OCI-LY7 (cell line): ENCODE data around the gene H6PD. TPM values are rescaled to one million over a fixed set of nuclear protein-coding genes. Genes with fewer than 3 reads are reported as not detected.

Experiments
- BruUV-seq: library from RNA; stranded (reverse); fragments of 400-500 nt; replicated peaks from 2 replicates; lab custom pipeline; 2021; lab: Mats Ljungman, UMichigan
- CTCF ChIA-PET: fragments of 300-600 bp; sonication (Branson Sonifier 250); formaldehyde crosslinking; loops from one replicate; lab custom pipeline; 2022; ENCODE audit warnings: antibody characterized with exemption; ENCODE audit not compliant: unreplicated experiment; lab: Charles Lee
- POLR2A ChIA-PET: fragments of 300-600 bp; sonication (Branson Sonifier 250); formaldehyde crosslinking; loops from one replicate; lab custom pipeline; 2022; ENCODE audit warnings: antibody characterized with exemption; lab: Charles Lee
- DNase-seq: peaks from one replicate; pipeline ENCODE4 v3.0.0-alpha.2; 2015; ENCODE audit warnings: low spot score
- H2AFZ ChIP-seq: fragments of 200-600 bp; sonication (generic), shearing (Covaris generic); 2 replicates; pipeline ENCODE4 v1.6.1; 2014; ENCODE audit warnings: mild to moderate bottlenecking, antibody characterized with exemption, low read length, moderate library complexity
- H3K27ac ChIP-seq: fragments of 200-600 bp; sonication (generic); 2 replicates; pipeline ENCODE4 v1.5.1; 2014; ENCODE audit warnings: mixed run types, low read depth, mild to moderate bottlenecking, moderate library complexity, low read length, inconsistent platforms; ENCODE audit not compliant: poor library complexity, severe bottlenecking
- H3K36me3 ChIP-seq: fragments of 200-600 bp; sonication (generic); 2 replicates; pipeline ENCODE4 v1.6.1; 2014; ENCODE audit warnings: mild to moderate bottlenecking, antibody characterized with exemption, low read length, moderate library complexity, mixed read lengths; ENCODE audit not compliant: insufficient read depth
- H3K4me1 ChIP-seq: fragments of 200-600 bp; sonication (generic); 2 replicates; pipeline ENCODE4 v1.5.1; 2014; ENCODE audit warnings: mild to moderate bottlenecking, low read length; ENCODE audit not compliant: insufficient read depth, poor library complexity, severe bottlenecking
- H3K4me2 ChIP-seq: fragments of 200-600 bp; sonication (generic); 2 replicates; pipeline ENCODE4 v1.6.1; 2014; ENCODE audit warnings: mild to moderate bottlenecking, low read length
- H3K4me3 ChIP-seq: fragments of 200-600 bp; sonication (generic); 2 replicates; pipeline ENCODE4 v1.5.1; 2014; ENCODE audit warnings: mild to moderate bottlenecking, low read depth, low read length; ENCODE audit not compliant: poor library complexity, severe bottlenecking
- H3K79me2 ChIP-seq: fragments of 200-600 bp; sonication (generic); 2 replicates; pipeline ENCODE4 v1.6.1; 2016; ENCODE audit warnings: low read depth, mild to moderate bottlenecking, low read length, moderate library complexity, mixed read lengths; ENCODE audit not compliant: insufficient read depth
- H3K9me2 ChIP-seq: fragments of 200-600 bp; sonication (generic); 2 replicates; pipeline ENCODE4 v1.6.1; 2016; ENCODE audit warnings: mild to moderate bottlenecking, low read length, mixed read lengths; ENCODE audit not compliant: insufficient read depth
- H3K9me3 ChIP-seq: fragments of 200-600 bp; sonication (generic); 2 replicates; pipeline ENCODE4 v1.6.1; 2014; ENCODE audit warnings: mild to moderate bottlenecking, mixed run types, low read length, mixed read lengths
- H4K20me1 ChIP-seq: fragments of 200-600 bp; sonication (generic); 2 replicates; pipeline ENCODE4 v1.6.1; 2014; ENCODE audit warnings: mild to moderate bottlenecking, antibody characterized with exemption, low read length, moderate library complexity, mixed read lengths; ENCODE audit not compliant: insufficient read depth
- EZH2phosphoT487 ChIP-seq: fragments of 200-600 bp; sonication (generic); IDR thresholded peaks from 2 replicates; pipeline ENCODE4 v1.6.1; 2018; ENCODE audit warnings: low read depth, borderline replicate concordance, mild to moderate bottlenecking, mixed run types, antibody characterized with exemption, low read length, moderate library complexity, mixed read lengths
- intact Hi-C: fragments of 100-400 bp; cut with micrococcal nuclease; formaldehyde crosslinking; loops from one replicate; pipeline ENCODE4 v1.10.0; 2022; ENCODE audit not compliant: unreplicated experiment
- total RNA-seq, 2 experiments: library from RNA; depleted of rRNA in 1 of 2; stranded (reverse); fragments of >200 nt in 1 of 2; shearing (Covaris generic) in 1 of 2; gene quantifications; 2 replicates each; pipeline ENCODE4 v1.2.3, GENCODE V29; 2014 to 2022
- TF ChIP-seq, protein P1 (sequence below): fragments of 200-600 bp; sonication (generic); conservative IDR thresholded peaks from 2 replicates; pipeline ENCODE4 v1.5.1; 2014; ENCODE audit warnings: mild to moderate bottlenecking, antibody characterized with exemption, low read length, moderate library complexity, mixed read lengths

H6PD gene
- total RNA-seq, 2 experiments from 2014 or later: 8.5 to 22.1 TPM

DNA sequence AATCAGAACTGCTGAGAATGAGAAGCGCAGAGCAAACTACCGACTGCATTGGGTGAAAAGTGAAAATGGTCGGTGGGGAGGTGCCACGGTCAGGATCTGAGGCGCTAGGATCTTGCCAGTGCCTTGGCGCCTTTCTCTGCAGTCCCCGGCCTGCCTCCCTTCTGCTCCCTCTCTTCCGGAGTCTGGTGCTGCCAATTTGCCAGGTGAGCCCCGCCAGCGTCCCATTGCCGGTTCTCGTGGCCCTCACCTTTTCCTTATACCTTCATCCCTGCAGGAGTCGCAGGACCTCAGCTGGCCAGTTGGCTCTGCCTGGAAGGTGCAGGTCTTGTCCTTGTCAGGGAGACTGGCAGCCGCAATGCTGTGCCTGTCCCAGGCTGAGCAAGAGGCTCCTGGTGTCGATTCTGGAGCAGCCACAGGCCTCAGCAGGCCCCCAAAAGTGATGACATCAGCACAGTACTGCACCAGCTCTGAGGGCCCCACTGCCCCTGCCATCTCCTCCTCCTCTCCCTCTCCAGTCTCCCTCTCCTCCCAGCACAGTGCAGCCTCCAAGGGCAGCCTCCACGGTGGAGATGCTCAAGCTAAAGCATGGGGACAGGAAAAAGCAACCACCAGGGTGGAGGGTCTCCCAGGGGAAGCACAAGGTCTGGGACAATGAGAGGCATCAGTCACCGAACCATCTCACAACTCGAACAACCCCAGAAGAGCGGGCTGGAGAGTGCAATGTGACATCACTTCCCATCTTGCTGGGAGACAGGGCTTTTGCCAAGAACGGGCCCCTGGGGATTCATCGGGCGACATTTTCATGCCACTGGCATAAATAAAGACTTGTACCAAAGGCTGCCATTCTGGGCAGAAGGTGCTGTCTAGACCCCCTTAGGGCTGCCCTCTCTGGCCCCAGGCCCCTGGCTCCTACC lies 37.1 kb upstream of the H6PD start:
- CTCF ChIA-PET: no interaction called here
- H4K20me1 ChIP-seq: no peaks in the 10 kb centered on the region
- no peak overlapping the region for H3K4me3 ChIP-seq
- H3K9me3 ChIP-seq: no peaks in the 10 kb centered on the region
- peaks cover 13% of the 10 kb centered on the region for H3K4me1 ChIP-seq
- H3K79me2 ChIP-seq: no peaks in the 10 kb centered on the region
- DNase-seq: no peak
- no peaks in the 10 kb centered on the region for H3K36me3 ChIP-seq
- intact Hi-C loops: loop anchor here (2.0 to 5.0 kb wide), 2 partner anchors 190 to 279 kb away; no protein-coding TSS in a partner anchor
- TF ChIP-seq EZH2phosphoT487: no peak
- TF ChIP-seq, protein P1, sequence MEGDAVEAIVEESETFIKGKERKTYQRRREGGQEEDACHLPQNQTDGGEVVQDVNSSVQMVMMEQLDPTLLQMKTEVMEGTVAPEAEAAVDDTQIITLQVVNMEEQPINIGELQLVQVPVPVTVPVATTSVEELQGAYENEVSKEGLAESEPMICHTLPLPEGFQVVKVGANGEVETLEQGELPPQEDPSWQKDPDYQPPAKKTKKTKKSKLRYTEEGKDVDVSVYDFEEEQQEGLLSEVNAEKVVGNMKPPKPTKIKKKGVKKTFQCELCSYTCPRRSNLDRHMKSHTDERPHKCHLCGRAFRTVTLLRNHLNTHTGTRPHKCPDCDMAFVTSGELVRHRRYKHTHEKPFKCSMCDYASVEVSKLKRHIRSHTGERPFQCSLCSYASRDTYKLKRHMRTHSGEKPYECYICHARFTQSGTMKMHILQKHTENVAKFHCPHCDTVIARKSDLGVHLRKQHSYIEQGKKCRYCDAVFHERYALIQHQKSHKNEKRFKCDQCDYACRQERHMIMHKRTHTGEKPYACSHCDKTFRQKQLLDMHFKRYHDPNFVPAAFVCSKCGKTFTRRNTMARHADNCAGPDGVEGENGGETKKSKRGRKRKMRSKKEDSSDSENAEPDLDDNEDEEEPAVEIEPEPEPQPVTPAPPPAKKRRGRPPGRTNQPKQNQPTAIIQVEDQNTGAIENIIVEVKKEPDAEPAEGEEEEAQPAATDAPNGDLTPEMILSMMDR: no peak
- no TSS peak for BruUV-seq
- no peak overlapping the region for H2AFZ ChIP-seq
- no peaks in the 10 kb centered on the region for H3K9me2 ChIP-seq
- no peak overlapping the region for H3K27ac ChIP-seq
- H3K4me2 ChIP-seq: no peak overlapping the region
- POLR2A ChIA-PET: interaction anchor here (0.5 kb wide), 1 partner anchor 39 kb away, joined by 3 read pairs; no protein-coding TSS in a partner anchor

DNA sequence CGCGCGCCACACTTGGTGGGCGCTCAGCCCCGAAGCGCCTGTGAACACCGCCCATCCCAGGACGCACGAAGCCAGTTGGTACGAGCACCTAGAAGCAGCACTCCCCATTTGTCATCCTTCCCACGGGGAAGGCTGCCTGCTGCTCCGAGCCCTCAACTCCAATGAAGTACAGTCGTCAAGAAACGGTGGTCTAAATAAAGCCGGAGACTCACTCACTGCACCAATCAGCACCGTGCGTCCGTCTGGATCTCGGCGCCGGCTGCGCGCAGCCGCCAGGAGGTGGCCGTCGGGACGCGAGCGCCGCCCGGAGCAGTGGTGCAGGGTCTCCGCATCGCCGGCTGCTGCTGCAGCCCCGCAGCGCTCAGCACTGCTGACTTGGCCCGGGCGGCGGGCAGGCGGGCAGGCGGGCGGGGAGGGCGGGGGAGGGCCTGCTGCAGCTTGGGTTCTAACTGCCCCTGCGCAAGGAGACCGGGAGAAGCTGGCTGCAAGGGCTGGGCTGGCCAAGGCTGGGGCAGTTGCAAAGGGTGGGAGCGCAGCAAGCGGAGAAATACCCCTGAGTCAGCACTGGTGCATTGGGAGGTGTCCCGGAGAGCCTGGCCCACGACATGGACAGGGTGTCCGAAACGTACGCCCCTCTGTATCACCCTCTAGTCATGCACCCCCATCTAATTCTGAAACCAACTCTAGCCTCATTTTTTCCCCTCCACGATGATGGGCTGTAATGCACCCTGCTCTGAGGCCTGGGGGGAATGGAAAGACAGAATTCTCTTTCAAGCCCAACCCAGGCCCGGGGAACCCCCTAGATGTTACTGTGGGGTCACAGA lies 35.8 kb upstream of the H6PD start:
- Histone ChIP-seq H3K4me1 (peaks cover 3% of the 10 kb centered on the region), H3K4me2 (no peak overlapping the region), H3K27ac (no peak overlapping the region), H3K9me2 (no peaks in the 10 kb centered on the region), H4K20me1 (no peaks in the 10 kb centered on the region), H3K36me3 (no peaks in the 10 kb centered on the region), H3K79me2 (no peaks in the 10 kb centered on the region), H2AFZ (no peak overlapping the region), H3K4me3 (no peak overlapping the region), H3K9me3 (no peaks in the 10 kb centered on the region)
- CTCF ChIA-PET: no interaction called here
- no TSS peak for BruUV-seq
- TF ChIP-seq, protein P1: no peak
- TF ChIP-seq EZH2phosphoT487: no peak
- intact Hi-C loops: loop anchor here (5.0 kb wide), 1 partner anchor 191 kb away; no protein-coding TSS in a partner anchor
- no peak for DNase-seq
- POLR2A ChIA-PET: no interaction called here
